Hepatocyte (in vitro differentiated cells): ENCODE data around the gene JOSD2.

Experiments used
- EZH2 ChIP-seq: fragments of 200-600 bp; sonication (generic); IDR thresholded peaks from 2 replicates; pipeline ENCODE4 v1.6.1; 2016; ENCODE audit warnings: antibody characterized with exemption, mild to moderate bottlenecking, borderline replicate concordance
- EZH2phosphoT487 ChIP-seq: fragments of 200-600 bp; sonication (generic); IDR thresholded peaks from one replicate; pipeline ENCODE4 v1.6.1; 2018; ENCODE audit warnings: antibody characterized with exemption, mild to moderate bottlenecking, low read depth, moderate library complexity; ENCODE audit not compliant: unreplicated experiment, severe bottlenecking
- TF ChIP-seq, protein P1 (sequence below): fragments of 200-600 bp; sonication (generic); IDR thresholded peaks from 2 replicates; pipeline ENCODE4 v1.5.1; 2016; ENCODE audit warnings: antibody characterized with exemption, mild to moderate bottlenecking; ENCODE audit not compliant: poor library complexity

DNA sequence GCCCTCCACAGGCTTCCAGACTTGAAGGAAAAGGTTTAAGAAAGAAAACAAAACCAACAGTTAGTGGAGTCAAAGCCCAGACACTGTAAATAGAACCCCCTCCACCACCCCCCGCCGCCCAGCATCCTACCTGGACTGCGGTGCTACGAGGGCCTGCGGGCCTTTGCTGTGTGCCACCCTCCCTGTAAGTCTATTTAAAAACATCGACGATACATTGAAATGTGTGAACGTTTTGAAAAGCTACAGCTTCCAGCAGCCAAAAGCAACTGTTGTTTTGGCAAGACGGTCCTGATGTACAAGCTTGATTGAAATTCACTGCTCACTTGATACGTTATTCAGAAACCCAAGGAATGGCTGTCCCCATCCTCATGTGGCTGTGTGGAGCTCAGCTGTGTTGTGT, 28.1 kb downstream of the JOSD2 start:
- TF ChIP-seq, protein P1, sequence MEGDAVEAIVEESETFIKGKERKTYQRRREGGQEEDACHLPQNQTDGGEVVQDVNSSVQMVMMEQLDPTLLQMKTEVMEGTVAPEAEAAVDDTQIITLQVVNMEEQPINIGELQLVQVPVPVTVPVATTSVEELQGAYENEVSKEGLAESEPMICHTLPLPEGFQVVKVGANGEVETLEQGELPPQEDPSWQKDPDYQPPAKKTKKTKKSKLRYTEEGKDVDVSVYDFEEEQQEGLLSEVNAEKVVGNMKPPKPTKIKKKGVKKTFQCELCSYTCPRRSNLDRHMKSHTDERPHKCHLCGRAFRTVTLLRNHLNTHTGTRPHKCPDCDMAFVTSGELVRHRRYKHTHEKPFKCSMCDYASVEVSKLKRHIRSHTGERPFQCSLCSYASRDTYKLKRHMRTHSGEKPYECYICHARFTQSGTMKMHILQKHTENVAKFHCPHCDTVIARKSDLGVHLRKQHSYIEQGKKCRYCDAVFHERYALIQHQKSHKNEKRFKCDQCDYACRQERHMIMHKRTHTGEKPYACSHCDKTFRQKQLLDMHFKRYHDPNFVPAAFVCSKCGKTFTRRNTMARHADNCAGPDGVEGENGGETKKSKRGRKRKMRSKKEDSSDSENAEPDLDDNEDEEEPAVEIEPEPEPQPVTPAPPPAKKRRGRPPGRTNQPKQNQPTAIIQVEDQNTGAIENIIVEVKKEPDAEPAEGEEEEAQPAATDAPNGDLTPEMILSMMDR, result no peak
- TF ChIP-seq EZH2, result no peak
- no peak for TF ChIP-seq EZH2phosphoT487
